GM12892 (cell line): Measurements from ENCODE around the gene LUC7L.

Experiments used
- POLR2AphosphoS5 ChIP-seq: IDR thresholded peaks from 2 replicates; pipeline ENCODE4 v1.6.1; 2011; ENCODE audit warnings: low read depth, low read length, control low read depth
- TAF1 ChIP-seq: IDR thresholded peaks from 2 replicates; pipeline ENCODE4 v1.6.1; 2011; ENCODE audit warnings: low read depth, mild to moderate bottlenecking, control low read depth, low read length, borderline replicate concordance

- TF ChIP-seq TAF1: no peak
- TF ChIP-seq POLR2AphosphoS5: no peak
These were observed 25.2 kb upstream of the LUC7L start for GRCh38 chr16:254461-254860.
